Heart left ventricle (tissue), 13 donors: ENCODE data around the gene DBF4.

ENCODE experiments used
- POLR2A ChIP-seq, 2 donors: fragments of 450-650 bp; IDR thresholded peaks; one replicate each; pipeline ENCODE4 v1.6.1; 2017; ENCODE audit warnings: antibody characterized with exemption in 2 of 2, mild to moderate bottlenecking in 2 of 2, moderate library complexity in 2 of 2
- TF ChIP-seq, protein P1 (sequence below), 12 donors: fragments of 200-600 bp; sonication (generic) in 4 of 12; IDR thresholded peaks; one replicate each; pipeline versions ENCODE4 v1.5.0 to v1.8.0; 2018 to 2022; ENCODE audit warnings: antibody characterized with exemption in 12 of 12, mild to moderate bottlenecking in 5 of 12
- donor health status: ischemic (EF 13 %, LVEDD 7.1; RV severe dilation, severe dysfunction).
- donor health status: DM: no; HTN: yes; CAD: no.
- donor health status: DM: no; HTN: no; CAD: no.
- donor health status: ischemic (EF 25% LVEDD 6.9; RV normal size, moderate dysfunction).
- donor health status: ischemic (EF 25% LVEDD 5.7; RV mildly dilated, moderate dysfunction).
- donor health status: ischemic (EF 35%, LVEDD 5.7; RV mildly dilated, moderate dysfunction).
- donor health status: nonischemic (EF 11% LVEDD 7.7; RV severe dilation, severe dysfunction).
- donor health status: DM: yes; HTN: yes; CAD: no.
- donor health status: PGD.
- donor health status: ischemic (EF 29% LVEDD 5.4; RV normal size, mild dysfunction).
- donor health status: nonischemic (EF 23%, LVEDD 6.1; RV moderate dilation, normal function).

DNA sequence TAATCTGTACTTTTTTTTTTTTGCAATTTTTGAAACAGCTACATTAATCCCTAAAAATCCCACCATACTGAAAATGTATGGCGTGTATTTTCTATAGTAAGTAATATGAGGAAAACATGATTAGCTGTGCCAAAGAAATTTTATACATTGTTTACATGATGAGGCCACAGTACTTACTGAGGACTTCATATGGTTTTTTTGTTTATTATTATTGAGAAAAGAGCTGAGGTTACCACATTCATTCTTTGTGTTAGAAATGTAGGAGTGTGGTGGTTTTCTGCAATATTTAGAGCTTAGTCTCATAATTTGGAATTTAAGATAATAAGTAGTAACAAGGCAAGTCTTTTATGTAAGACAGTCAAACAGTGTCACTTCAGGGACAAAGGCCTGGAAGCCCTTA, 45.2 kb upstream of the DBF4 start:
- TF ChIP-seq, protein P1, sequence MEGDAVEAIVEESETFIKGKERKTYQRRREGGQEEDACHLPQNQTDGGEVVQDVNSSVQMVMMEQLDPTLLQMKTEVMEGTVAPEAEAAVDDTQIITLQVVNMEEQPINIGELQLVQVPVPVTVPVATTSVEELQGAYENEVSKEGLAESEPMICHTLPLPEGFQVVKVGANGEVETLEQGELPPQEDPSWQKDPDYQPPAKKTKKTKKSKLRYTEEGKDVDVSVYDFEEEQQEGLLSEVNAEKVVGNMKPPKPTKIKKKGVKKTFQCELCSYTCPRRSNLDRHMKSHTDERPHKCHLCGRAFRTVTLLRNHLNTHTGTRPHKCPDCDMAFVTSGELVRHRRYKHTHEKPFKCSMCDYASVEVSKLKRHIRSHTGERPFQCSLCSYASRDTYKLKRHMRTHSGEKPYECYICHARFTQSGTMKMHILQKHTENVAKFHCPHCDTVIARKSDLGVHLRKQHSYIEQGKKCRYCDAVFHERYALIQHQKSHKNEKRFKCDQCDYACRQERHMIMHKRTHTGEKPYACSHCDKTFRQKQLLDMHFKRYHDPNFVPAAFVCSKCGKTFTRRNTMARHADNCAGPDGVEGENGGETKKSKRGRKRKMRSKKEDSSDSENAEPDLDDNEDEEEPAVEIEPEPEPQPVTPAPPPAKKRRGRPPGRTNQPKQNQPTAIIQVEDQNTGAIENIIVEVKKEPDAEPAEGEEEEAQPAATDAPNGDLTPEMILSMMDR (IDR thresholded peaks at IDR 0.05), result no peak
- no peak for TF ChIP-seq POLR2A (IDR thresholded peaks at IDR 0.05)
